Measurements from ENCODE around the gene SRRM1.
"Not testable (repeated sequence)": the region's sequence is repeated elsewhere in the genome, so short reads cannot be mapped to it uniquely, and the experiment has no call there.

SRRM1 gene

GRCh38 chr1:24695202-24695974 lies 52.3 kb downstream of the SRRM1 start:
- no peak for DNase-seq

GRCh38 chr1:24696041-24696755 lies 53.1 kb downstream of the SRRM1 start:
- DNase-seq: no peak

DNA sequence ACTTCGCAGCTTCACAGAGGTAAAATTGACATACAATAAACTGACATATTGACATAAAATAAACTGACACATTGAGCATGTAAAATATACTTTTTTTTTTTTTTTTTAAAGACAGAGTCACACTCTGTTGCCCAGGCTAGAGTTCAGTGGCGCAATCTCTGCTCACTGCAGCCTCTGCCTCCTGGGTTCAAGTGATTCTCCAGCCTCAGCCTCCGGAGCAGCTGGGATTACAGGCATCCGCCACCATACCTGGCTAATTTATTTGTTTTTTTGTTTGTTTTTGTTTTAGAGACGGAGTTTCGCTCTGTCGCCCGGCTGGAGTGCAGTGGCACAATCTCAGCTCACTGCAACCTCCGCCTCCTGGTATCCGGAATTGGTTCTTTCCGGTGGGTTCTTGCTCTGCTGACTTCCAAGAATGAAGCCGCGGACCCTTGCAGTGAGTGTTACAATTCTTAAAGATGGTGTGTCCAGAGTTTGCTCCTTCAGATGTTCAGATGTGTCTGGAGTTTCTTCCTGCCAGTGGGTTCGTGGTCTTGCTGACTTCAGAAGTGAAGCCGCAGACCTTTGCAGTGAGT lies 53.7 kb downstream of the SRRM1 start:
- no peak for DNase-seq

- DNase-seq: not testable (repeated sequence)
Observed at GRCh38 chr1:24697453-24698001, 54.4 kb downstream of the SRRM1 start.

DNA sequence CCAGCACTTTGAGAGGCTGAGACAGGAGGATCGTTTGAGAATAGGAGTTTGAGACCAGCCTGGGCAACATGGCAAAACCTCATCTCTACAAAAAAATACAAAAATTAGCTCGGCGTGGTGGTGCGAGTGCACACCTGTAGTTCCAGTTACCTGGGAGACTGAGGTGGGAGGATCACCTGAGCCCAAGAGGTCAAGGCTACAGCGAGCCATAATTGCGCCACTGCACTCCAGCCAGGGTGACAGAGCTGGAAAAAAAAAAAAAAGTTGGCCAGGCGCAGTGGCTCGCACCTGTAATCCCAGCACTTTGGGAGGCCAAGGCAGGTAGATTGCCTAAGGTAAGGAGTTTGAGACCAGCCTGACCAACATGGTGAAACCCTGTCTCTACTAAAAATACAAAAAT lies 55.2 kb downstream of the SRRM1 start:
- not testable (repeated sequence) for DNase-seq

DNA sequence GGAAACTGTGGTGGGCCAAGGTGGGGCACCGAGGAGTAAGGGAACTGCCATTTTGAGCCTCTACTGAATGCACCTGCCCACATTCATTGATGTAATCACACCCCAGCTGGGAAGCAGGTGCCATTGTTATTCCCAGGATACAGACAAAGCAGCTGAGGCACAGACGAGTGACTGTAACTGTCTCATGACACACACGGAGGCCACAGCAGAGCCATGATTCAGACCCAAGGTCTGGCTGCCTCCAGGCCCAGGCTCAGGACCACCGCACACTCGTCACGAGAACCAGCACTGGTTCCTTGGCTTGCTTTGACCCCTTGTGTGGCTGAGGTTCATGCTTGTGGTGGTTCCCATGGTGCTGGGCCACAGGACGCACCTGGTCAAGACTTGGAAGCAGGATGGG lies 56.5 kb downstream of the SRRM1 start:
- no peak for DNase-seq

DNA sequence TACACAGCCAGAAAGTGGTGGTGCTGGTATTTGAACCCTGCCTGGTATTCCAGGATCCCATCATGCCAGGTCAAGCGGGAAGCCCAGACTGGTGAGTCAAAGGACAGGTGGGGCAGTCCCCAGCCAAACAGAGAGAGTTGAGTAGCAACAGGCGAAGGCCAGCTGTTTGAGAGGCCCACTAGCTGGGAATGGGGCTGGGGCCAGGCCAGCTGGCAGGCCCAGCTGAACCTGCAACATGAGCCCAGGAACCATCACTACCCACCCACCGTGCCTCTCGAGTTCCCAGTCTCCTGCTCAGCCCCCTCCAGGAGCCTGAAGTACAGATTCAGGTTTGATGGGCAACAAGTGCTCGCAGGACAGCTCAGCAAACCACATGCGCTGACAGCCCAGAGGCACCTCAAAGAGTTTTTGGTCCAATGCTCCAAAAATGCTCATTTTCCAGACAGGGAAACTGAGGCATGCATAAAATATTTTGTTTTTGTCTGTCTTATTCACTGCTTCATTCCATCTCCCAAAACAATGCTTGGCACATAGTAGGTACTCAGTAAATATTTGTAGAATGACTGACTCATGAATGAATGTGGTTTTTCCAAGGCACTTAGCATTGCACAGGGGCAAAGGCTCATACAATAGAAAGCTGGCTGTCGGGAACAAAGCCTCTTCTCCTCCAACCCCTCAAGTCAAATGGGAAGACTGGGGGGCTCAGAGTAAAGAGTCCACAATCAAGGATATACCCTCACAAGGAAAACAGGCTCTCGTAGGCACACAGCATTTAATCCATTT lies 59.6 kb downstream of the SRRM1 start:
- no peak for DNase-seq

- DNase-seq: no peak
Observed at GRCh38 chr1:24704411-24705259, 61.5 kb downstream of the SRRM1 start.

DNA sequence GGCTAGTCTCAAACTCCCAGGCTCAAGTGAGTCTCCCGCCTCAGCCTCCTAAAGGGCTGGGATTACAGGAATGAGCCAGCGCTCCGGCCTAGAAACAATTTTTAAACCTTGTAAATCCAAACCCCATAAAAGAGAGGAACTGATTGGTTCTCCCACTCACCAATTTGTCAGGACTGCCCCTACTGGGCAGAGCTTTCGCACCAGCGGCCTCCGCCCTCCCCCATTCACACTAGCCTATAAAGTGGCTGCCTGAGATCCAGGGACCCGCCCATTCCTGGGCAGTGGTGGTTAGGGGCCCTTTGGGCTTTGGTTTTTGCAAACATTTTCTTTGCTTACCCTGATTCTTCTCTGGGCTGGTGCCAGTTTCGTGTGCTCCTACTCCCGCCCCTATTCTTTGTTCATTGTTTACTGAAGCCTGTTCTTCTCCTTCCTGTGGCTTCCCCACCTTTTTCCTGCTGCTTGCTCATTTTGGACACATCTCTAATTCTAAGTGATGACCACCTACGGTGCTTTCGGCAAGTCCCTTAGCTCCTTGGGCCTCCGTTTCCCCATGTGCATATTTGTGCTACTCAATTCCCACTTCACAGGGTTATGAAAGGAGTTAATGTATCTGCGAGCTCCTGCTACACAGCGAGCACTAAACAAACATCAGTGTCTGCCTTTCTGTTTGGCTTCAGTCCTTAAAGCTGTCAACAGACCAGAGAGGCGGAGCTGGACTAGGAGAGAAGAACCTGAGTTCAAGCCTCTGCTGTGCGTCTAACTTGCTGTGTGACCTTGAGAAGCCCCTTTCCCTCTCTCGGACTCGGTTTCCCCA lies 62.4 kb downstream of the SRRM1 start:
- peak; percentile 40 to 60 for DNase-seq

DNA sequence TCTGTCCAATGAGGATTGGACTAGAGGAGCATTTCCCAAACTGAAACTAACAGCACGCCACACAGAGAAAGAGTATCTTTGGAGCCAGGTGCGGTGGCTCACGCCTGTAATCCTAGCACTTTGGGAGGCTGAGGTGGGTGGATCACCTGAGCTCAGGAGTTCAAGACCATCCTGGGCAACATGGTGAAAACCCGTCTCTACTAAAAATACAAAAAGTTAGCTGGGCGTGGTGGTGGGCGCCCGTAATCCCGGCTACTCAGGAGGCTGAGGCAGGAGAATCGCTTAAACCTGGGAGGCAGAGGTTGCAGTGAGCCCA lies 62.9 kb downstream of the SRRM1 start:
- DNase-seq: not testable (repeated sequence)

DNA sequence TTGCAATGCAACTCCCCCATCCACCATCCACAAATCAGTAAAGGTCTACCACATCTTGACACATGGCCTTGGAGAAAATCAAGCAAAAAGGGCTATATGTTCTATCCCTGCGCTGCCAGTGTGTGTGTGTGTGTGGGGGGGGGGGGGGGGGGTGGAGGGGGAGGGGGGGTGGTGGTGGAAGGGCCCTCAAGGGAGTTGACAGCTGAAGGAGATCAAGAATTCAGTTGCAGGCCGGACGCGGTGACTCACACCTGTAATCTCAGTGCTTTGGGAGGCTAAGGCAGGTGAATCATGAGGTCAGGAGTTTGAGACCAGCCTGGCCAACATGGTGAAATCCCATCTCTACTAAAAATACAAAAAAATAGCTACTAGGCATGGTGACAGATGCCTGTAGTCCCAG lies 64.6 kb downstream of the SRRM1 start:
- DNase-seq: no peak

GRCh38 chr1:24708938-24709337 lies 65.8 kb downstream of the SRRM1 start:
- DNase-seq: no peak

GRCh38 chr1:24709791-24710441 lies 66.8 kb downstream of the SRRM1 start:
- DNase-seq: no peak

DNA sequence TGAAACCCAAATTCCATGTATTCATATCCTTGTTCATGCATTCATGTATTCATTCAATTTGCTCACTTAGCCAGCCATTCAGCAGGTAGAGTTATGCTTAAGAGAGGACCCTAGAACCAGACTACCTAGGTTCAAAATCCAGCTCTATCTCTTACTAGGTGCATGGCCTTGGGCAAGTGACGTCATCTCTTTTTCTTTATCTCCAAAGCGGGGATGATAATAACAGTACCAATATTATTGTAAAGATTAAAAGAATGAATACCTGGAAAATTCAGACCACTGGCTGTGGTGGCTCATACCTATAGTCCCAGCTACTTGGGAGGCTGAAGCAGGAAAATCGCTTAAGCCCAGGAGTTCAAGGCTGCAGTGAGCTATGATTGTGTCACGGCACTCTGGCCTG lies 68.2 kb downstream of the SRRM1 start:
- no peak for DNase-seq

- DNase-seq: no peak
Observed at GRCh38 chr1:24713176-24713575, 70.1 kb downstream of the SRRM1 start.

DNA sequence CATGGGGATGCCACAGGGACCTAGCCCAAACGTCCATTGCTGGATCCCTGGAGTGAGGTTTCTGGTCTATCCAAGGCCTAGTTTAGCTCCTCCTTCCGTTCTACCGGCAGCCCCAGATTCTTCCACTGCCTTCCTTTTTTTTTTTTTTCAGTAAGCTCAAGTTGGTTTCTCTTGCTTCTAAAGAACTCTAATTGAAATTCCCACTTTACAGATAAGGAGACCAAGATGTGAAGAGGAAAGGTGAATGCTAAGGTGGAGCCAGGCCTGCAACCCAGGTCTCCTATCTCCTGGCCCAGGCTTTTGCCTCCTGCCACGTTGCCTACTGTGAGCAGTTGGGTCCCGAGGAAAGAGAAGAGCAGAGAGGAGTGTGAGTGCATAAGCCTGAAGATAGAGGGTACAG lies 70.6 kb downstream of the SRRM1 start:
- no peak for DNase-seq

GRCh38 chr1:24714859-24715520 lies 71.9 kb downstream of the SRRM1 start:
- DNase-seq: no peak

DNA sequence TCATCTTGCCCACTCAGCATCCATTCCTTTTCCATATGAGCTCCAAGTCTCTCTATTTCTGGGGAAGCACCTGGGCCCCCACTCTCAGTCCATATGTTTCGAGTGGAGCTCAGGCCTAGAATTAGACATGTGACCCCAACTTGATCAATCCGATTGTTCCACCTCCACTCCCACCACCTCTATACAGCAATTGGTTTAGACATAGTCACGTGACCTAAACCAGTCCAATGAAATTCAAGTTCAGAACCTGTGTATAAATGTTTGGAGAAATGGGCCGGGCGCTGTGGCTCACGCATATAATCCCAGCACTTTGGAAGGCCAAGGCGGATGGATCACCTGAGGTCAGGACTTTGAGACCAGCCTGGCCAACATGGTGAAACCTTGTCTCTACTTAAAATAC lies 72.6 kb downstream of the SRRM1 start:
- DNase-seq: no peak

- DNase-seq: no peak
Observed at GRCh38 chr1:24717887-24718650, 75.0 kb downstream of the SRRM1 start.
